HG03521 (cell line): Measurements from ENCODE around the gene RPUSD2.

Experiments
- ATAC-seq: cut with Tn5 transposase; IDR thresholded peaks from one replicate; pipeline ENCODE4 v1.9.1; 2021; ENCODE audit warnings: mild to moderate bottlenecking, moderate library complexity; ENCODE audit not compliant: unreplicated experiment

The RPUSD2 gene

GRCh38 chr15:40613080-40613479 lies 44.0 kb downstream of the RPUSD2 start:
- ATAC-seq = no peak

GRCh38 chr15:40618023-40618422 lies 48.9 kb downstream of the RPUSD2 start:
- no peak for ATAC-seq

GRCh38 chr15:40618906-40619305 lies 49.8 kb downstream of the RPUSD2 start:
- ATAC-seq = no peak

- no peak for ATAC-seq
Observed at GRCh38 chr15:40623361-40623760, 54.3 kb downstream of the RPUSD2 start.
